HG03025 (cell line): ENCODE results near the gene FXYD7.
"Not testable (repeated sequence)": the region's sequence is repeated elsewhere in the genome, so short reads cannot be mapped to it uniquely, and the experiment has no call there.

Experiments used
- ATAC-seq: cut with Tn5 transposase; IDR thresholded peaks from one replicate; pipeline ENCODE4 v1.9.1; 2021; ENCODE audit warnings: mild to moderate bottlenecking, moderate library complexity; ENCODE audit not compliant: unreplicated experiment, low FRiP score

The FXYD7 gene

DNA sequence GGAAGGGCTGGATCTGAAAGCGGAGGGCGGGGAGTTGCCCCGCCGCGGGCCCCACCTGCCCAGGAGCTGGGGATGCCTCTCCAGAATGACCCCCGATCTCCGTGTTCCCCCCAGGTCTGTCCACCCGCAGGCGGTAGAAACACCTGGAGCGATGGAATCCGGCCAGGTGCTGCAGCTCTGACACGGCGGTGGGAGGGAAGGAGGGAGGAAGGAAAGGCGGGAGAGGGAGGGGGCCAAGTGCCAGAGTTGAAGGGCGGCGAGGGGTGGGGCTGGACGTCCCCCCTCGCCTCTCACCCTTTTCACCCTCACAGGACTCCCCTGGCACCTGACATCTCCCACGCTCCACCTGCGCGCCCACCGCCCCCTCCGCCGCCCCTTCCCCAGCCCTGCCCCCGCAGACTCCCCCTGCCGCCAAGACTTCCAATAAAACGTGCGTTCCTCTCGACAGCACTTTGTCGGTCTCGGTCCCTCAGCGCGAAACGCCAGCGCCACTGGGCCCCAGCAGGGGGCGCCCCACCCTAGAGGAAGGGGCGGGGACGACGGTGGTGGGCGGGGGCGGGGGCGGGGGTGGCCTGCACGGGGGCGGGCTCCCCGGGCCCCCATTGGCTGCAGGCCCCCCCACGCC lies 337 bp upstream of the FXYD7 start:
- no peak for ATAC-seq

DNA sequence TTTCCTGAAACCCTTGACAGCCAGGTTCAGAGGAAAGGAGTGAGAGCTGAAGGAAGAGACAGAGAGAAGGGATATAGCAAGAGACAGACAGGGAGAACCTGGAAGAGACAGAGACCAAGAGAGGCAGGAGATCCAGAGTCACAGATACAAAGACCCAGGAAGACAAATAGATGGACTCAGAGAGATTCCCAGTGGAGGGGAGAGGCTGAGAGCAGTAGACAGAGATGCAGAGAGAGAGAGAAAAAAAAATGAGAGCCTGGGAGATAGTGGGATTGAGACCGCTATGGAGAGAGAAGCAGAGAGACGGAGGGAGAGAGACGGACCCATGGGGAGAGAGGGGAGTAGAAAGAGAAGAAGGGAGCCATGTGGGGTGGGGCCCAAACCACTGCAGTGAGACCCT lies 763 bp downstream of the FXYD7 start:
- no peak for ATAC-seq

DNA sequence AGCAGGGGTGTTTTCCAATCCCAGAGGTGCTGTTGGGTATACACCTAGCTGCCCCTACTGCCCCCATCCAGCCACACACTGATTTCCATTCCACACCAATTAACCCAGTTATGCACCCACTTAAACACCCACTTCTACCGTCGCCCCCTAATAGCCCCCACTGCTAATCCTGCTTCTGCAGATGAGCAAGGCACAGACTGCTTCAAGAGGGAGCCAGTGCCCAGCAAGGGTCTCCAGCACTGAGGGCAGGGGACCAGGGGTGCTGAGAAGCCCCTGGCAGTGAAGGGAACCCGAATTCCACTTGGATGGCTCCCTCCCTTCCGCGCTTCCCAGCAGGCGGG lies 1.2 kb downstream of the FXYD7 start:
- no peak for ATAC-seq

DNA sequence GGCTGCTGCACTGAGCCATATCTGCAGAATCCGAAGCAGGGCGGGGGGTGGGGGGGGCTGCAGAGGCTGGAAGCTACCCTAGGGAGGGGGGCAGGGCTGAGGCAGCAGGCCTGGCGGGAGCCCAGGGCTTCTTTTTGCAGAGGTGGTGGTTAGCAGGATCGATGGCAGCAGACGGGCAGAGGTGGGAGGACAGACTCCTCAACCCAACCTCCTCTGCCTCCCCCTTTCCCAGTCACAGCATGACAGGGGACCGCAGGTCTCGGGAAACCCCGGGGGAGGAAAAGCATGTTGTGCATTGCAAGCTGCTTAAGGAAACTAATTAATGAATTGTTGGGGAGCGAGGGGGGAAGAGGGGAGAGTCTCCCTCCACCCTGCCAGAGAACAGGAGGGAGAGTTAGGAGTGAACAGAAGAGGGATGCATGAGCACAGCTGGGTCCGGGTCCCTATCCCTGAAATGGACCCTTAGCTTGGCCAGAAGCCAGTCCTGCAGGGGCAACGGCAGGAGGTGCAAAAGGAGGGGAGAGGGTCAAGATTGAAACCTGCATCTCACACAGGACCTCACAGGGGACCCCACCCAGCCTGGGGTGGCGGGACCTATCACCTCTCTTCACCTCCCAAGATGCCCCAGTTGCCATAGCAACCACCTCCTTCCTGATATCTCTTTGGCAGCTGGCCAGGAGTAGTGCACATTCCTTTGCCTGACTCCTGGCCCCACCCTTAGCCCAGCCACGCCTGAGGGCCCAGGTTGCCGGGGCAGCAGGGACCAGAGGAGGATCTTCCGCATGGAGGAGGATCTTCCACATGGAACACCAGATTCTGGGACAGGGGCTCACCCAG lies 1.8 kb downstream of the FXYD7 start:
- no peak for ATAC-seq

DNA sequence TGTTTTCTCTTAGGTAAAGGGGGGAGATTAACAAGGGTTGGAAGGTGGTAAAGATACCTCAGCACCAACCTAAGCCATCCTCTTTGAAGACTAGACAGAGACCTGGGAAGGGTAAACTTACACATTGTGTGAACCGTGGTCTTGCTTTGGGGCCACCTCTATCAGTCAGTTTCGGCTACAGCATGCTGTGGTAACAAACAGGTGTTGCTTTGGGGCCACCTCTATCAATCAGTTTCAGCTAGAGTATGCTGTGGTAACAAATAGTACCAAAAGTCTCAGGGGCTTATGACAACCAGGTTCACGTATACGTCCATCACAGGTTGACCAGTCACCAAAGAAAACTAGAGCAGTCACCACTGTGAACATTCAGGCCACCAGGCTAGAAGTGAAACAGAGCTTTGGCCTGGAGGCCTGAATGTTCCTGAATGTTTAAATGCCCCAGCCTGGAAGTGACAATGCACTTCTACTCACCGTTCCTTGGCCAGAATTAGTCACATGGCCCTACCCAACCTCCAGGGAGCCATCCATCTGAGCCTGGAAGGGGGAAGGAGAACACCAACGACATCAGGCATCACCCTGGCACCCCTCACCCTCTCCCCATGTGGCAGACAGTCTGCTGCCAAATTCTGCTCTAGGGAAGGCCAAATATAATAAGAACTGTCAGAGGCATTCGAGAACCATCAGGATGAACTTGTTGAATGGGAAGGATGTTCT lies 3.8 kb downstream of the FXYD7 start:
- ATAC-seq: no peak

DNA sequence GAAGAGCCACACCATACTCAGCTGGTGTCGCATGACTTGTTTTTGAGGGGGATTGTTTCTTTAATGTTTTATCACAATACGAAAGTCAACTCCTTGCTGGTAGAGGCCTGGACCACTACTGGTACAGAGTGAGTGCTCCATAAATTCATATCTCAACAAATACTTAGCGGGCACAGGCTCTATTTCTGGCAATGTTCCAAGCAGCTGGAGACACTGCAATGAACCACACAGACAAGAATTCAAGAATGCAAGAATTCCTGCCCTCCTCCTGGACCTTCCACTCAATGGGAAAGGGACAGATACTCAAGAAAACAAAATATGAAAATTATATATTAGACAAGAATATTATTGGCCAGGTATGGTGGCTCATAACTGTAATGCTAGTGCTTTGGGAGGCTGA lies 6.4 kb downstream of the FXYD7 start:
- ATAC-seq: no peak

DNA sequence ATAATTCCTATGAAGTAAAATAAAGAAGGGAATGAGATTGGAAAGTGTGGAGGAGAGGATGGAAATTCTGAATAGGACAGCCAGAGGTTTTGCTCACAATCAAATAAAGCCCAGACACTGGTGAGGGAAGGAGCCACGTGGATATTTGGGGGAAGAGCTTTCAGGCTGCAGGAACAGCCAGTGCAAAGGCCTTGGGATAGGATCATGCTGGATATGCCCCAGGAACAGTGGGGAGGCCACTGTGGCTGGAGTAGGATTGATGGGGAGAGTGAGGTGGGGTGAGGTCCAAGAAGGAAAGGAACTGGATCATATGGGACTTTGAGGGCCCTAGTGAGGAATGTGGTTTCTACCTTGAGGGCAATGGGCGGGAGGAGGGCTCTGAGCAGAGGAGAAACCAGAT lies 7.4 kb downstream of the FXYD7 start:
- ATAC-seq: no peak

DNA sequence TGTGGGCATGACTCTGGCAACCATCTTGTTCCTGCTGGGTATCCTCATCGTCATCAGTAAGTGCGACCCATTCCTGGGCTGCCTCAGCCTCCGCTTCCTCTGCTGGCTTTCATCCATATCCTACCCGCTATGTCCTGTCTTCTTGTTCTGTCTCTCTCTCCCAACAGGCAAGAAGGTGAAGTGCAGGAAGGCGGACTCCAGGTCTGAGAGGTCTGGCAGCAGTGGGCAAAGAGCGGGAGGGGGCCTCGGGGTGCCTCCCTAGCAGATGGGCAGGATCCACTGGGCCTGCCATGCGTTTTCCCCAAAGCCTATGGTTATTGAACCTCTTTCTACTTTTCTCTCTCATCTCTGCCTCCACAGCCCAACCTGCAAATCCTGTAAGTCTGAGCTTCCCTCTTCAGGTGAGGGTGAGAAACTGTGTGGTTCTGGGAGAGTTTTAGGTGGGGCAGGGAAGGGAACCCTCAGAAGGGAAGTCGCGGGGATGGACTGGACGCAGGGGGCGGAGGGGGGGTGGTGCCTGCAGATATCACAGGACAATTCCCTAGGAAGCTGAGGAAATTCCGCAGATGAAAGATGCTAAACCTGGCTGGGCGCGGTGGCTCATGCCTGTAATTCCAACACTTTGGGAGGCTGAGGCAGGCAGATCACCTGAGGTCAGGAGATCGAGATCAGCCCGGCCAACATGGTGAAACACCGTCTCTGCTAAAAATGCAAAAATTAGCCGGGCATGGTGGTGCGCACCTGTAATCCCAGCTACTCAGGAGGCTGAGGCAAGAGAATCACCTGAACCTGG lies 8.4 kb downstream of the FXYD7 start:
- ATAC-seq: no peak

DNA sequence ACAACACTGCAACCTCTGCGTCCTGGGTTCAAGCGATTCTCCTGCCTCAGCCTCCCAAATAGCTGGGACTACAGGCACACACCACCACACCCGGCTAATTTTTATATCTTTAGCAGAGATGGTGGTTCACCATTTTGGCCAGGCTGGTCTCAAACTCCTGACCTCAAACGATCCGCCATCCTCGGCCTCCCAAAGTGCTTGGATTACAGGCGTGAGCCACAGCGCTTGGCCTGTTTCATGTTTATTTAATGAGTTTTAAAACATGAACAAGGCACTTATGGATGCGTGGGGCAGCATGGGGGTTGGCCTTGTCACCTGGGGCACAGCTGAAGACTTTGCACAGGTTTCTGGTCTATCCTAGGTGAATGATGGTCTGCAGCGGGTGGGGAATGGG lies 10.1 kb downstream of the FXYD7 start:
- ATAC-seq: not testable (repeated sequence)

DNA sequence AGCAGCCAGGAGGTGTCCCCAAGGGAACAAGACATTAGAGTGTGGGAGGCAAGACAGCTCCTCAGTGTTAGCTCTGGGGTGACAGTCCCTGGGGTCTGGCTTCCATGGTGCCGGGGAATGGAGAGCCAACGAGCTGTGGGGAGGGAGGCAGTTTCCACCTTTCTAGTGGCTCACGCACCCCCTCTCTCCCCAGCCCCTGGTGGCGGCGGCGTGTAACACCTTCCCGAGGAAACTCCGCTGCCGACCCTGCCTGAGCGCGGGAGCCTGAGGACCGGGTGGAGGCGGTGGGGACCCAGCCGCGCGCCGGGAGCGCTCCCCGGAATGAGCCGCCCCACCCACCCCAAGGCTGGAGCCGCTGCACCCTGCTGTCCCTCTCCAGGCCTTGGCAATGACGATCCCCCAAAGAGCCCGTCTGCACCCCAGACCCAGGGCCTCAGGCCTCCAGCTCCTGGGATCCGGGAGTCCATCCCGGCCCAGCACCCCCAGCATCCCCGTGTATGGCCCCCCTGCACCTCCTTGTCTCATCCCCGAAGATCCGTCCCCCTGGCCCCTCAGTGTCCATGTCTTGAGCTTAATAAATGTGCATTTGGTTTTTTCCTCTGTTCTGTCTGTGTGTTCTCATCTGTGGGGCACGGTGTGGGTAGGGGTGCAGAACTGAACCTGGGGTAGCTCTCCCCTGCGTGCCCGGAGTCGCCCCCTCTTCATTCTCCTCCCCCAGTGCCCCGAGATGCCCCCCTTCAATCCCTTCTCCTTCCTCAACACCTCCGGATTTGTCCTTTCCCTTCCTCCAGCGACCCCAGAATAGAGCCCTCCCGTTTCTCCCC lies 10.9 kb downstream of the FXYD7 start:
- no peak for ATAC-seq

DNA sequence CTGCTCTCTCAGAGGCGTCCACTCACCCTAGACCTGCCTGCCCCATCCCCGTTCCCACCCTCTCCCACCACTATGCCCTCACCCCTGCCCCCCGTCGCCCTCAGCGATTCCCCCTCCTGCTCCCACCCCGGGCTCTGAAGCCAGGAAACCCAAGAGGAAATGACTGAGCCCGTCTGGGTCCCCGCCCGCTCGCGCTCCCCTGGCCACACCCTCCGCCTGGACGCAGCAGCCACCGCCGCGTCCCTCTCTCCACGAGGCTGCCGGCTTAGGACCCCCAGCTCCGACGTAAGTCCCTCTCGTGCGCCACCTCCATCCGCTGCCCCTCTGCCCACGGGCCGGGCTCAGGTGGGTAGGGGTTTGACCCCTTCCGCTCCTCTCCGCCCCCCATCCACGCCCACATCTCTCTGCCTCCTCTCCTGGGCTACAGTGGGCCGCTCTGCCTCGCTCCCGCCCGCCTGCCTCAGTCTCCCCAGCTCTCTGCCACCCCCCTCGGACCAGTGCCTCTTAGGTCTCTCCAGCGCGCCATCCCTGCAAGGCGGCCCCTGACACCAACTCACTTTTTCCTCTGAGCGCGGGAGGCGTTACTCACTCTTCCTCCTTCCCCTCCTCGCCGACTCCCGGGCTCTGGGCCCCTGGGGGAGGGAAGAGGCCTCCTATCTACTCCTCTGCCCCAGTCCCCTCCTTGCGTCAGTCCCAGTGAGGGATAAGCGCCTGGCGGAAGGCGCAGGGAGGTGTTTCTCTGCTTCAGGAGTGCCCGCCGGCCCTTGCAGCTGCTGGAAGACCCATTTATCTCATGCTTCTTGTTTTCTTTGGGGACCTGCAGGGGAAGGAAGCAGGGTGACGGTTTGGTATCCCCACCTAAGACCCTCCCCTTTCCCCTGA lies 11.7 kb downstream of the FXYD7 start, which contains the start of gene FXYD5:
TSS of gene FXYD5 (plus strand) at position 211 of the 882 bp plus-strand sequence. CDS start 816 bp downstream, outside the sequence.
- ATAC-seq: no peak

DNA sequence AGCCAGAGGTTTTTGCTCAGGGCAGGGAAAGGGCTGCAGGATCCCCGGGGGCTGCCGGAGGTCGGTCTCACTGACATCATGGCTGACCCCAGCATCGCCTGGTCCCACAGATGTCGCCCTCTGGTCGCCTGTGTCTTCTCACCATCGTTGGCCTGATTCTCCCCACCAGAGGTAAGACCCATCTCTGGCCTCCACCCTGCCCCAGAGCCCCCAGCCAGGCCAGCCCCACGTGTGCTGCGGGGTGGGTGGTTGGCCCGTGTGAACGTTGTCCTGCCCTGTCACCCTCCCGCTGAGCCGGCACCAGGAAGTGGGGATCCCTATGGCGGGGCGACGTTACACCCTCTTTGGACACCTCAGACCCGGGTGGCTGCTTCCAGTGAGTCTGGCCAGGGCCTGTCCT lies 12.4 kb downstream of the FXYD7 start:
- no peak for ATAC-seq

DNA sequence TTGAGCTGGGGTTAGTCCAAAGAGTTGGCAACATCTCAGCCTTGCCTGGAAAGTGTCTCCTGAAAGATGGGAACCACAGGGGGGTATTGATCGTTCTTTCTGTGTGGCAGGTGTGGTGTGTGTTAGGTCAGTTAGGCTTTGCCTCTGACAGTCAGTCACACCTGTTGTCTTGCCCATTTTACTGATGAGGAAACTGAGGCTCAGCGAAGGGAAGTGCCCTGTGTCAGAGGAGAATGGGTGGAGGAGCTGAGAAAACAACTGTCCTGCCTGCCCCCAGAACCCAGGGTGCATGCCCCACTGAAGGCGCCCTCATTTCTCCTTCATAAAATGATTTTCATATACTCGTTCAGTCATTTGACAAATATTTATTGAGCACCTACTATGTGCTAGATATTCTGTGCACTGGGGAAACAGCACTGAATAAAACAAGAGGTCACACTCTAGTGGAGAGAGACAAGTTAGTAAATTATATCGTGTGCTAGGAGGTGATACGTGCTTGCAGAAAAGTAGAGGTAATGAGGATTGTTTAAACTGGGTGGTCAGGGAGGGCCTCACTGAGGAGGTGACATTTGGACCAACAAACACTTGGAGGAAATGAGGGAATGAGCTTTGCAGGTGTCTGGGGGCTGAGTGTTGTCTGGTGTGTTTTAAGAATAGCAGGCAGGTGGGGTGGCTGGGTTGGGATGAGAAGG lies 13.1 kb downstream of the FXYD7 start:
- no peak for ATAC-seq

DNA sequence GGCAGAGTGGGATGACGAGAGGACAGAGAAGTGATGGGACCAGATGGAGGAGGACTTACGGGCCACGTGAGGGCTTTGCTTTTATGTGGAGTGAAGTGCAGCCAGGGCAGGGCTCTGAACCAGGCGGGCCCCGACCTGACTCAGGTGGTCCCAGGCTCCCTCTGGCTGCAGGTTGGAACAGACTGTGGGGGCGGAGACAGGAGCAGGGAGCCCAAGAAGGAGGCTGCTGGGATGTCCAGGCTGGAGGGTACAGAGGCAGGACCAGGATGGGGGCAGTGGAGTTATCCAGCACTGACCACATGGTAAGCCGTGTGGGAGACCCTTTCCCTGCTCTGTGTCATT lies 13.6 kb downstream of the FXYD7 start:
- ATAC-seq: no peak

DNA sequence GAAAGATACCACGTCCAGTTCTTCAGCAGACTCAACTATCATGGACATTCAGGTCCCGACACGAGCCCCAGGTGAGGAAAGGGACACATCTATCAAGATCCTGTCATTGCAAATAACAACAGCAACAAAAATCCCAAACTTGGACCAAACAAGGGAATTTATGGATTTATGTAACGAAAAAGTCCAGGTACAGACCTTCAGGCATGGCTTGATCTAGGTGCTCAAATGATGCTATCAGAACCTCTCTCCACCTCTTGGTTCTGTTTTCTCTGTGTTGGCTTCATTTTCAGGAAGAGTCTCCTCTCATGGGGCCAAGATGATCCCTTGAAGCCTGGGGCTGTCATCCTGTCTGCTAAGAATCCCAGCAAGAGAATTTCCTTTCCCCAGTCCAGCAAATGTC lies 14.4 kb downstream of the FXYD7 start:
- no peak for ATAC-seq

DNA sequence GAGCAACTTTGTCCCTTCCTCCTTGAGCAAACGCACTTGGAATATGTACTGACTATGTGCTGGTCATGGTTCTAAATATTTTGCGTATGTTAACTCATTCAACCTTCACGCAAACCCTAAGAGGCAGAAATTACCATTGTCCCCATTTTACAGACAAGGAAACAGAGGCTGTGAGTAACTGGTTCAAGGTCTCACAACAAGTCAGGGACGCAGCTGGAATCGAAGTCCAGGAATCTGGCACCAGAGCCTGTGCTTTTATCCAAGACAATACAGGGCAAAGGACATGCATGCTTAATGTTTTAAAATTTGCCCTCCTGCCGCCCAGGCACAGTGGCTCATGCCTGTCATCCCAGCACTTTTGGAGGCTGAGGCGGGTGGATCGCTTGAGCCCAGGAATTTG lies 16.6 kb downstream of the FXYD7 start:
- no peak for ATAC-seq

DNA sequence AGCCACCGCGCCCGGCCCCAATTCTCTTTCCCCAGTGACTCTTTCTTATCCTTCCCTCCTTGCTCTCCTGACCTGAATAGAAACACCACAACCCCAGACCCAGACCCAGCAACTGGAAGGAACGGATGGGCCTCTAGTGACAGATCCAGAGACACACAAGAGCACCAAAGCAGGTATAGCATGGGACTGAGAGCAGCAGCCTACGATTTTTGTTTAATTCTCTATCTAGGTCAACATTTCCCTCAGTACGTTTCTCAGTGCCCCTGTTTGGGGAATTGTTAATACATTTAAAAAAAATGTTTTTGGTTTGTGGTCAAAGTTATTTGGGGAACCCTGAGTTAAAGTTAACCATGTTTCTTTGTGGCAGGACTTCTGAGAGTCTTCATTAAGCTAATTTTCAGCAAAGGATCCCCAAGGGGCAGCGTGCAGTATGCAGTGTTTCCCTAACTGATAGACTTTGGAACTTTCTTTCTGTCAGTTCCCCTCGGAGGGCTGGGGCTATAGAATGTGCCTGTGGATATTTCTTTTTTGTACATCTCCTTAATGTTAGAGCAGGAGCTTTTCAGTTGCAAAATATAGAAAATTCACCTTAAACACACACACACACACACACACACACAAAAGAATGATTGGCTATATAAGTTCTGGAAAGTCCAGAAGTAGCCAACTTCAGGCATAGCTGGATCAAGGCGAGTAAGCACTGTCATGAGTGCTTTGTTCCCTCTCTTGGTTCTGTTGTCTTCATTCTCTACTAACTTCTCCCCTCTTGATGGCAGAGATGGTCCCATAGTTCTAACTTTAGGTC lies 17.8 kb downstream of the FXYD7 start:
- no peak for ATAC-seq

DNA sequence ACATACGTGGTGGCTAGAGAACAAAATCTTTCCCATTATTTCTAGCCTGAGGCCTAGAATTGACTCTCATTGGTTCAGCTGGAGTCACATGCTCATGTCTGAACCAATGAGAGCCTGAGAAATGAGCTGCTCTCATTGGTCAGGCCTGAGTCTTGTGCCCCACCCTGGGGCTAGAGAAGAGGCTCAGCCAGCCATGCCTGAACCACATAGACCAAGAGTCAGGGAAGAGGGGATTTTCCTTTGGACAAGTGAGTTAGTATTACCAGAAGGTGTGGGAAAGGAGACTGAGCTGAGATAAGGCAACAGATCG lies 18.3 kb downstream of the FXYD7 start:
- ATAC-seq: no peak
